HG02943 (cell line): Measurements from ENCODE around the gene MLYCD.

ENCODE experiments used
- ATAC-seq: cut with Tn5 transposase; IDR thresholded peaks from one replicate; pipeline ENCODE4 v1.9.1; 2021; ENCODE audit warnings: mild to moderate bottlenecking, low read depth, moderate library complexity; ENCODE audit not compliant: unreplicated experiment

The MLYCD gene

DNA sequence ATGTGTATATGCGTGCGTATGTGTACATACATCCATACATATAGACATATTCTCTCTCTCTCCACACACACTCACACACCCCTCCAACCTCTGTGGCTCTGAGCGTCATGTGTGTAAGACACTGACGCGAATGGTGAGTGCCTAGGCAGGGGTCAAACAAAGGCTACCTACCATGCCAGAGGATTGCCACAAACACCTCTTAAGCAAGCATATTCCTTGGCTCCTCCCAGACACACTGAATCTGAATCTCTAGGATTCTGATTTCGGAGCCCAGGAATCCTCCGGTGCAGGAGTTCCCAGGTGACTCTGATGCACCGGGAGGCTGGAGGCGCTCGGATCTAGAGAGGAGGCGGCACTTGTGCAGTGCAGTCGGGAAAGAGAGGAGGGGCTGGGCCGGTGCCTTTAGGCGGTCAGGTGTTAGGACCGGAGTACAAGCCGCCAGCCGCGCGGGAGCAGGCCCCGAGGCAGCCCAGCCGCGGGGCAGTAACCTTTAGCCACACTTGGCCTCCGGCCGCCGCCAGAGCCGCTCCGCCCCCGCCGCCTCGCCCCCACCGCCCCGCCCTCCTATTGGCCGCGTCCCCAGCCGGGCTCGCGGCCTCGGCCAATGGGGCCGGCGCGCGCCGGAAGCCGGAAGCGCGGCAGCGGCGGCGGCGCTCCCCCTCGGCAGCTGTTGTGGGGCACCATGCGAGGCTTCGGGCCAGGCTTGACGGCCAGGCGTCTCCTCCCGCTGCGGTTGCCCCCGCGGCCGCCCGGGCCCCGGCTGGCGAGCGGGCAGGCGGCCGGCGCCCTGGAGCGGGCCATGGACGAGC is at the start of gene MLYCD:
TSS of gene MLYCD (plus strand) at position 653 of the 809 bp plus-strand sequence. CDS start at position 683, 30 bp downstream.
- peak; percentile 75 for ATAC-seq

DNA sequence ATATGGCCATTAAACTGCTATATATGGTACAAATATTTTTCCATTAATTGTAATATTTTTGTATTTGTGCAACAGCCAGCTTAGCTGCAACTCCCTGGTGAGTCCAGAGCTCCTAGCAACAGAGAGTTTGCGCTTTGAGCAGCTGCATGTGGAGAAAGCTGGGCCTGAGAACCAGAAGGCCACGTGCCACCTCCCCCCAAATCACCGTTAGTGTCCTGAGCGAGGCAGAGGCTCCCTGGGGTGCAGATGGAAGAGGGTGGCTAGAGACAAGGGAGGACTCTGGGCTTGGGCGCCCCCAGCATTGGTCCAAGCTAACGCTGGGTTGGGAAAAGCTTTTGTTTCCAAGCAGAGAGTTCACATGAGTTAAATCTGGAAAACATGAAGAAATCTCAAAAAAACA is 49.5 kb upstream of the MLYCD start:
- ATAC-seq, result no peak

DNA sequence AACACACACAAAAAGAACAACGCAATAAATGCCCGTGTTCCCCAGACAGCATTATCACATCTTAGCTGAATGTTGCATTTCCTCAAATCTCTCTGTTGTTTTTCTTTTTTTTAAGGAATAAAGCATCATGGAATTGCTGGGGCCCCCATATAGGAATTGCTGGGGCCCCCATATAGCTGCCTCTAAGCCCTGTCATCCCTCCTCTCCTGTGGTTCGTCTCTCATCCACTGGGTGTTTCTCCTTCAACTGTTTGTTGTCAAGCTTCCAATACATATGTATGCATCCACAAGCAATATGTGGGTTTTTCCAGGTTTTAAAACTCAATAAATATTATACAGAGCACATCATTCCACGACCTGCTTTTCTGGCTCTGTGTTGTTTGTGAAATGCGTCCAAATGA is 48.0 kb upstream of the MLYCD start:
- ATAC-seq, result no peak

DNA sequence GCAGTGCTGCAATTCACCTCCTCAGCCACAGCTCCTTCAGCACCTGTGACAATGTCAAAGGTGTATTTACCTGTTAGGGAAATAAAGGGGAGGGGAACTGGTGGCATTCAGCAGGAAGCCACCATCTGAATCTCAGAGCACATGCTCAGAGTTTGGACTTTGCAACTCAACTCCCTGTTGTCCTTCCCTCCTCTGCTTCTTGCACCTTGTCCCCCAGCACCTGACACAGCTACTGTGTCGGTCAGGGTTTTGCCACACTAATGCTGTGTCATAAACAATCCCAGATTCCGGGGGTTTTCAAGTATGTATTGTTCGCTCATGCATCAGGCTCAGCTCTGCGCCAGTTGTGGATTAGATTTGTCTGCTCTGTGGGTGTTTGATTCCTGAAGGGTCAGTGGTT is 47.4 kb upstream of the MLYCD start:
- ATAC-seq, result no peak

DNA sequence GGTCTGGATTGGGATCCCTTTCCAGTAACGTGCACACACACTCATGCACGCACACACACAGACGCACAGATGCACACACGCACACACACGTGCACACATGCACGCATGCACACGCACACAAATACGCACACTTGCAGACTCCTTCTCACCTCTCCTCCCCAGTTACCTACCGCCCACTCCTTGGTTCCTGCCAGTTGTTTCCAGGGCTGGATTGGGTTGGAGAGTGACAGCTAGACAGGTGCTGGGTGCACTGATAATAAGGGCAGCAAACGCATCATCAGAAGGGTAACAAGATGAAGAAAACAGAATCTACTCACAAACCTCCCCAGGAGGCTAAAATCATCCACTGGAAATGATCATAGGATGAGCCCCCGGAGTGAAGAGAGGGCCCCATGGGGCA is 46.1 kb upstream of the MLYCD start:
- ATAC-seq, result no peak

DNA sequence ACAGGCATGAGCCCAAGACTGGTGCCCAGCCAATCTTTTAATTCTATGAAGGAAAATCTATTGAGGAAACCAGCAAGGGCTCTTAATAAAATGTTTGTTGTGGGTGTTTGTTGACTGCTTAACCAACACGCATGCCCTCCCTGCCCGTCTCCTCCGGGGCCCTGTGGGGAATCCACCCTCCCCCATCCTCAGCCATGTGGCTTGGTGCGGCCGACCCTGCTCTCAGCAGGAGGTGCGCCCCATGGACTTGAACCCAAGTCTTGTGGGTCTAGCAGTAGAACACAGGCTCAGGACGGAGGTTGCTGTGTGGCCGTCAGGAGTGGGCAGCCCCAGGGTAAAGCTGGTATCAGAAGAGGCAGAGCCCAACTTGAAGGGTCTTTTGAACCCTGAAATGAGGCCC is 45.1 kb upstream of the MLYCD start:
- no peak for ATAC-seq

DNA sequence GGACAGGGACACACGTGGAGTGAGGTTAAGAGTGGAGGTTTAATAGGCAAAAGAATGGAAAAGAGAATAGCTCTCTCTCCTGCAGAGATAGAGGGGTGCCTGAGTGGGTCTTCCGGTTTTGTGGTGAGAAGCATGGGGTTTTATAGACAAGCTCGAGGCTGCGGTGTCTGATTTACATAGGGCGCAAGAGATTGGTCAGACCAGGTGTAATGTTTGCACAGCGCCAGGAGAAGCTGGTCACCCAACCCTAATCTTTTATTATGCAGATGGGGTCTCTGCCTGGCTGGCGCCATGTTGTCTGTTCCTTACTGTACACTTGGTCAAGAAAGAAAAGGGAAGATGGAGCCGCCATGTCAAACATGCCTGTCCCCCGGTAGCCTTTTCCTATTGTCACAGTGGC is 44.5 kb upstream of the MLYCD start:
- no peak for ATAC-seq

DNA sequence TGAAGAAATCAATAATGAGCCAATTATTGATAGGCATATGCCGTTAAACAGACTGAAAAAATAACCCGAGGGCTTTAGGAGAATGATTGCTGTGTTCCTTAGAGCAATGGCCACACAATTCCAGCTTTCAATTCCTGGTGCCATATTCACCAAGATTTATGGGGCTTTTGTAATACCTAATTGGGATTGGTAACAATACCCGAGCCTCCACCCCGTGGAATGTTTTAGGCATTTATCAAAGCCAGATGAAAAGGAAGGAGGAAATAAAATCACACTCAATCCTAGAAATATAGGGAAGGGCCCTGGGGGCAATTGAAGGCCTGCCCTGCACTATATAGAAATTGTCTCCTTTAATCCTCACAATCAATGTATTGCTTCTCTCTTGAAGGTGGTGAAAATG is 42.1 kb upstream of the MLYCD start:
- no peak for ATAC-seq

DNA sequence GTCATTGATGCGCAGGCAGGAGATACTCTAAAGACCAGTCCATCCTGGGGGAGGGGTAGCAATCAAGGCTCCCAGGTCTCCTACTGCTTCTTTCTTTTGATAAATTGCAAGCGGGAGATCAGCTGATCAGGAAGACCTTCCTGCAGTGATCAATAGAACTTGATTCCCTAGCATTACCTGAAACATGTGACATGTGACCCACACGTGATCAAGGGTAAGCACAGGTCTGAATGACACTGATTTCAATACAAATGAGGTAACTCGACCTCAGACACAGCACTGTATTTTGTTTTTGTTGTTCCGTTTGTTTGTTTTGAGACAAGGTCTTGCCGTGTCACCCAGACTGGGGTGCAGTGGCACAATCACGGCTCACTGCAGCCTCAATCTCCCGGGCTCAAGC is 39.6 kb upstream of the MLYCD start:
- ATAC-seq, result no peak

DNA sequence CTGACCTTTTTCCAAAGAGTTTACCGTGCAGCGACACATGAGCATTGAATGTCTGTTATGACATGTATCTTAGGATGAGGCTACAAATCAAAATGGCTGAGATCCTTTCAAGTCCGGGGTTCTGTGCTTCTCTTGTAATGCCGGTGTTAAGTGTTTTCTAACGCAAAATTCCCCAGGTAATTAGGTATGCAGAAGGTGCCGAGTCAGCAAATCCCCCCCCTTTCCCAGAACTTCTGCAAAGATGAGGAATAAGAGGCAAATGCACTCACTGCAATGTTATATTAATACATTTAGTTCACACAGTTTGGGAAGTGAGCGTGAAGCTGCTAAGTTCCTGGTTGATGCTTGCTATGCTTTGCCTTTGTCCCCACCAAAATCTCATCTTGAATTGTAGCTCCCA is 36.3 kb upstream of the MLYCD start:
- no peak for ATAC-seq

DNA sequence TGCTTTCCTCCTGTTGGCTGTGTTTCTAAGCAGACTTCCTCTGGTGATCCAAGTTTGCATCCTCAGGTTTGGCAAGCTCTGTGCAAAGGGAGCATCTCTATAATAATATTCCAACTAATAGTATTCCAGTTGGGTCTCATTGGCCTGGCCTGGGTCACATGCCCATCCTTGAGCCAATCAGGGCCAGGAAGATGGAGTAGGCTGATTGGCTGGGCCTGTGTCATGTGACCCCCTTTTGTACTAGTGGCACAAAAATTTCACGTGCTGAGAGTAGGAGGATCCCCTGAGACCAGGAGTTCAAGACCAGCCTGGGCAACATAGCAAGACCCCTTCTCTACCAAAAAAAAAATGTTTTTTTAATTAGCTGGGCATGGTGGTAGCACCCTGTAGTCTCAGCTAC is 35.2 kb upstream of the MLYCD start:
- ATAC-seq, result no peak

DNA sequence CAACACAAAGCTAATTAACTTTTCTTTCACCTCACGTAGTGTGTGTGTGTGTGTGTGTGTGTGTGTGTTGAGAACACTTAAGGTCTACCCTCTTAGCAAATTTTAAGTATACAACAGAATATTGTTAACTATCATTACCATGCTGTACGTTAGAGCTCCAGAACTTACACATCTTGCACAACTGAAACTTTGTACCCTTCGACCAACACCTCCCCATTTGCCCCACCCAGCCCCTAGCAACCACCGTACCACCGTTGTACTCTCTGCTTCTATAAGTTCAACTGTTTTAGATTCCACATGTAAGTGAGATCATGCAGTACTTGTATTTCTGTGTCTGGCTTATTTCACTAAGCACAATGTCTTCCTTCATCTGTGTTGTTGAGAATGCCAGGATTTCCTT is 28.1 kb upstream of the MLYCD start:
- no peak for ATAC-seq

DNA sequence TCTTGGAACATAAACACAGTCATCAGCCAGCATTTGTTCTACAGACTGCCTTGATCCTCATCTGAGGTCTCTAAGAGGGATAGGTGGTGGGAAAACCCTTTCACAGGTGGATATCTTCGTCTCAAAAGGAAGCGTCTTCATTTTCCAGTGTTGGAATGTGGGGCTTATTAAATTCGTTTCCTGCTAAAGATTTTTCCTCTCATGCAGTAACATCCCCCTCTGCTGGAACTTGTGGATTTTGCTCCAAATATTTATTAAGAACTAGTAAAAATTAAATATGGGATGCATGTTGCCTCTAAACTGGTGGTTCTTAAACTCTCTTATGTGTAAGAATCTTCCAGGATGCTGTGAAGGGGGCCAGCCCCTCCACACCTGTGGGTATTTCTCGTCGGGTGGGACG is 20.1 kb upstream of the MLYCD start:
- ATAC-seq, result no peak

DNA sequence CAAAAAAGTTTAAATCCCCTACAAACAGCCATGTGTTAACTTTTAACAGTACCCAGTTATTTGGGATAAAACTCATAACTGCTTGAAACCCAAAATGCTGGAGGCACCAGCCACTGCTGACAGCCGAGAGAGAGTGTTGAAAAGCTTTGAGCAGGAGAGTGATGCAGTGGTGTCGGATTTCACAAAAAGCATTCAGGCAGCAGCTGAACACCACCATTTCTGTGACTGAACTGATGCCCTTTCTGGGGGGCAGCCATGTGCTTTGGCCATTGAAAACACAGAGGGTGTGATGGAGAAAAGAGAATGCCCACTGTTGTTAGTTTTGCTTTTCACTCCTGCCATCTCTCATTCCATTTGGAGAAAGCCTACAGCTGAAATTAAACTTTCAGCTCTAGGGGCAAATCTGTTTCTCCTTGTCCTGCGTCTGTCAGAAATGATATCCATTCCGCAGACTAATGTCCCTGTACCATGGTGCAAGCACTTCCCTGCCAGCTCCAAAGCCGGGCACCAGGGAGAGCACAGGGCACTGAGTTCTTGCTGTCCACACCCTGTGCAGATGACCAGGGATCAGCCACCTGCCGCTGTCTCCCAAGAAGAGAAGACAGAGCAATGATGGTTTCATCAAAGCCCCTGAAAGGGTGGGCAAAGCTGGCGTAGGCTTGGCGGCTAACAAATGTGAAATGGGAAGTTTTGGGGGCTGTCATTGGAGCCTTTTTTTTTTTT is 16.6 kb upstream of the MLYCD start:
- no peak for ATAC-seq

DNA sequence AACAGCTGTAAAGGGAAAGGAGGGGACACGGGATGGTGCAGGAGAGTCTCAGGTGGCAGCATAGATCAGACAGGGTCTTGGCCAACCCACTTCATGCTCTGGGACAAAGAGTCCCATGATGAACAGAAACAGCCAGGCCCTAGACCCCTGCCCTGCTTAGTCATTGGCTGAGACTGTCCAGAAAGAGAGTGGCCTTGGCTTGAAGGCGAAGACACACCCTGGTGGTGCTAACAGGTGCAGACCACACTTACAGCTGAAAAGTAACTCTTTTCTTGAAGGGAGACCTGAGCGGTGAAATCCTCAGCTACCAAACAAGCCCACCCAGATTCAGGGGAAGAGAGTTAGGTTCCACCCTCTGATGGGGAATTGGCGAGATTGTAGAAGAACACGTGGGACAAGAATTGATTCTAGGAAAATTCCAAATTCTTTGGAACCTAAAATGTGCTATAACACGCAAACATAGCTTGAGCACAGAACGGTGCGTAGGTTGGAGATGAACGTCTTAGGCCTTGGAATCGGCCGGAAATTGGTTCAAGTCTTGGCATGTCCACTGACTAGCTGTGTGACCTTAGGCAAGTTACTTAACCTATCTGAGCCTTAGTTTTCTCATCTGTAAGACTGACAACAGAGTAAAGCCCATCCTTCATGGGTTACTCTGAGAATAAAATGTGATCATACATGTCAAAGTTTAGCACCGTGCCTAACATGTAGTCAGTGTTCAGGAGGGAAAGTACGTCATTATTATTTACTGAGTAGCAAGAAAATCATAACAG is 12.5 kb upstream of the MLYCD start:
- ATAC-seq, result no peak

DNA sequence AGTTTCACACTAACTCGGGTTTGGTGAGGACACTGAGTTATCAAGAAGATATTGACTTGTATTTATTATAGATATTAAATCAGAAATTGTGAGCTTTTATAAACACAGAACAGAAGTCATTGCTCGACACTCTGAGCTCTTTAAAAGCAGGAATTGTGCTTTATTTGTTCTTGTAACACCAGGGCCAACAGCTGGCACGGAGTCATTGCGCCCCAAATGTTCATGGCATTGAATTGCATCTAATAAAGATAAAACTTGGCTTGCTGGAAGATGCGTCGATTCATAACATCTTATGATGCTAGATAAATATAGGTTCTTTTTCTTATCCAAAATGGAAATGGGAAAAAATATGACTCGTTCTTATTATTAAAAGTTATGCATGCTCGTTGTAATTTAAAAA is 11.8 kb upstream of the MLYCD start:
- no peak for ATAC-seq

DNA sequence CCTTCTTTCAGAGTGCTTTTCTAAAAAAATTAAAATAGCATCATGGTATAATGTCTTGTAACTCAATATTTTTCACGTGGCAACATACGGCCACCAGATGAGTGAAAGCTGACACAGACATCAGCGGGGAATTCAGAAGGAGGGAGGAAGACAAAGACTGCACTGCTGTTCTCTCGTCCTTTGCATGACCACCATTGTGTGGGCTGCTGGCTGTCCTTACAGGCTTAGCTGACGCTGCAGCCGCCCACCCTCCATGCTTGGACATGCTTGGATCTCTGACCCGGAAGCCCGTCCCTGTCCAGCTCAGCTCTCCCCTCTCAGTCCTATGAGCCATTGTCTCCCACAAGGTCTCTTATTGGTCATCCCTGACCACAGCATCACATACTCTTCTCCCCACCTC is 11.4 kb upstream of the MLYCD start:
- no peak for ATAC-seq

DNA sequence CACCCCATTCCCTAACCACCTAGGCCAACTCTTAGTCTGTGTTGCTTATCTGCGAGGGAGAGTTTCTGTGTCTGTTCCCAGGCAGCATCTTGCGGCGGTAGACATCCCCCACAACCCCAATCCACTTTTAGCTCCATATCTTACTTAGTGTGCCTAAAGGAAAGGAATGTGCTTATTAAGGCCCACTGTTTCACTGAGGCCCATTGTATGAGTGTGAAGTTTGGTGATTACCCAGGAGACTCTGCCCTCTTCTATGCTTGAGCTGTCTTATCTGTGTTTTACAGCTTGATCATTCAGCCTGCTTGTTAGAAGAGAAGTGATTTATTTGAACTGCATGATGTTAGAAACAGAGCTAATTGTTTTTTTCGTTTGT is 10.3 kb upstream of the MLYCD start:
- ATAC-seq, result no peak

DNA sequence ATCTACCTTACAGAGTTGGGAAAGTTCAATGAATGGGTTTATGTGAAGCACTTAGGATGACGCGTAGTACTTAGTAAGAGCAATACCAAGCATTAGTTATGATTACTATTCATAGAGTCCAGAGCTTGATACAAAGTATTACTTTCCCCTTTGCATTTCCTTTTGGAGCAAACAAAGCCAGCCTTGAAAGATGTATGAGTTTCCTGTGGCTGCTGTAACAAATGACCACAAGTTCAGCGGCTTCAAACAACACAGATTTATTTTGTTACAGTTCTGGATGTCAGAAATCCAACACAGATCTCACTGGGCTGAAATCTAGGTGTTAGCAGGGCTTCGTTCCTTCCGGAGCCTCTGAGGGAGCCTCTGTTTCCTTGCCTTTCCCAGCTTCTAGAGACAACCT is 8.6 kb upstream of the MLYCD start:
- ATAC-seq, result no peak

DNA sequence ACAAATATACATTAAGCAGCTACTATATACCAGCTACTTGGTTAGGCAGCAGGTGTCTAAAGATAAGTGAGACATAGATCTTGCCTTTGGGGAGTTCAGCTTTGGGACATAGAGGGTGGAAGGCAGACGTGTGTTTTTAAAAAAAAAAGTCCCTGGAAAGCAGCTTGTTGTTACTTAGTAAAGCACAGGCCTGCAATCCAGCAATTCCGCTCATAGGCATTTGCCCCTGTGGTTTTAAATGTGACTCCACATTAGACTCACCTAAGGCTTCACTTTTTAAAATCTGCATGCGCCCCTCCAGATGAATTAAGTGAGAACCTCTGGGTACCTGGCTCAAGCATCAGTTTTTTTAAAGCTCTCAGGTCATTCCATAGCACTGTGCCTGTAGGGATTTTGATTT is 7.2 kb upstream of the MLYCD start:
- no peak for ATAC-seq

DNA sequence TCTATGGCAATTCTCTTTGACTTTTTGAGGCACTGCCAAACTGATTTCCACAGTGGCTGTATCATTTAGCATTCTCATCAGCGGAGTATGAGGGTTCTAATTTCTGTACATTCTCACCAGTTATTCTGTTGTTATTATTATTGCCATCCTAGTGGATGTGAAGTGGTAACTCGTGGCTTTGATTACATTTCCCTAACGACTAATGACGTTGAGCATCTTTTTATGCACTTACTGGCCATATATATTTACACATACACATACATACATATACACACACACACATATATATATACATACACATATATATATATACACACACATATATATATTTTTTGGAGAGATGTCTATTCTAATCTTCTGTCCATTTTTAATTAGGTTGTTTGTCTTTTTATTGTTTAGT is 3.7 kb upstream of the MLYCD start:
- no peak for ATAC-seq
